GM18511 (cell line): Measurements from ENCODE around the gene SRPK2.
"Not testable (repeated sequence)": the region's sequence is repeated elsewhere in the genome, so short reads cannot be mapped to it uniquely, and the experiment has no call there.

Experiments used
- ATAC-seq: cut with Tn5 transposase; IDR thresholded peaks from one replicate; pipeline ENCODE4 v1.9.1; 2021; ENCODE audit warnings: mild to moderate bottlenecking, moderate library complexity; ENCODE audit not compliant: unreplicated experiment

Gene SRPK2

DNA sequence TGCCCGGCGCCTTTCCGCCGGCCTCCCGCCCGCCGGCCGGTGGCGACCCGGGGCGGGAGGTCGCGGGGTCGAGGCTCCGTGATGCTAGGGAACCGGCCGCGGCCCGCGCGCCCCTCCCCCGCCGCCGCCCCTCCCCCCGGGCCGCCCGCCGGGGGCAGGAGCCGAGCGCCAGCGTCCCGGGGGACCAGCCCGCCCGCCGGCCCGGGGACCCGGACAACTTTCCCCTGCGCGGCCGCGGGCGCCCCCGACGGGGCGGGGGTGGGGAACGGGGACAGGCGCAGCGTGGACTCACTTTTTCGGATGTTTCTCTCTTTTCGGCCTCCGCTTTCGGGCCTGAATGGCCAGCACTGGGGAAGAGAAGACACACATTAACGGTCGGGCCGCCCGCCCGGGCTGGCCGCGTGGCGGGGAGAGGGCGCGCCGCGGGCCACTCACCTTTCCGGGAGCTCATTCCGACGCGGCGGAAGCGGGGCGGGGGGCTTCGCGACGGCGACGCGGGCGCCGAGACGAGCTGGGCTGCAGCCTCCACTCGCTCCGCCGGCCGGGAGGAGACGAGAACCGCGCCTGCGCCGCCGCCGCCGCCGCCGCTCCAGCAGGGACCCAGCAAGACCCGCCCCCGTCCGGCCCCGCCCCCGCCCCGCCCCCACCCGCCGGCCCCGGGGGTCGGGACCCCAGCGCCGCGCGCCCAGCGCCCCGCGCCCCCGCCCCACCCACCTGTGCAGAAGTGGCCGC lies at the start of gene SRPK2:
Gene SRPK2, minus strand, starts transcription at position 566 of the 732 bp plus-strand sequence.
- ATAC-seq: peak; percentile 77

DNA sequence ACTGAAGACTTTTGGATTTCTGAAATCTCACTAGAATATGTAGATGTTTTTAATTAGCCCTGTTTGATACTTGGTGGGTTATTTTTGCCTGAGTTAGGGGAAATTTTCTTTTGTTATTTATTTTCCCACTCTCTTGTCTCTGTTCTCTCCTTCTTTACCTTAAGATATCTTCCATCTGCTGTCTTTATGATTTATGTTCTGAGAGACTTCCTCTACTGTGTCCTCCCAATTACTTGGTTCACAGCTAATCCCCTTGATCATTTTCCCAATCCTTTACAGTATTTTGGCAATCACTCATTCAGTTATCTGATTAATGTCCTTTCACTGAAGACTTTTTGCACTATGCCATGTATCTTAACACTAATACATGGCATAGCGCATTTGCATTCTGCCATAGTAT lies 49.5 kb upstream of the SRPK2 start:
- ATAC-seq: no peak

DNA sequence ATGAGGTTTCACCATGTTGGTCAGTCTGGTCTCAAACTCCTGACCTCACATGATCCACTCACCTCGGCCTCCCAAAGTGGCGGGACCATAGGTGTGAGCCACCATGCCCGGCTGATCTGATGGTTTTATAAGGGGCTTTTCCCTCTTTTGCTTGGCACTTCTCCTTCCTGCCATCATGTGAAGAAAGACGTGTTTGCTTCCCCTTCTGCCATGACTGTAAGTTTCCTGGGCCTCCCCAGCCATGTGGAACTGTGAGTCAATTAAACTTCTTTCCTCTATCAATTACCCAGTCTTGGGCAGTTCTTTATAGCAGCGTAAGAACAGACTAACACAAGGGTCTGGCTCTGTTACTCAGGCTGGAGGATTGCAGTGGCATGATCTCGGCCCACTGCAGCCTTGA lies 48.6 kb upstream of the SRPK2 start:
- ATAC-seq: not testable (repeated sequence)

DNA sequence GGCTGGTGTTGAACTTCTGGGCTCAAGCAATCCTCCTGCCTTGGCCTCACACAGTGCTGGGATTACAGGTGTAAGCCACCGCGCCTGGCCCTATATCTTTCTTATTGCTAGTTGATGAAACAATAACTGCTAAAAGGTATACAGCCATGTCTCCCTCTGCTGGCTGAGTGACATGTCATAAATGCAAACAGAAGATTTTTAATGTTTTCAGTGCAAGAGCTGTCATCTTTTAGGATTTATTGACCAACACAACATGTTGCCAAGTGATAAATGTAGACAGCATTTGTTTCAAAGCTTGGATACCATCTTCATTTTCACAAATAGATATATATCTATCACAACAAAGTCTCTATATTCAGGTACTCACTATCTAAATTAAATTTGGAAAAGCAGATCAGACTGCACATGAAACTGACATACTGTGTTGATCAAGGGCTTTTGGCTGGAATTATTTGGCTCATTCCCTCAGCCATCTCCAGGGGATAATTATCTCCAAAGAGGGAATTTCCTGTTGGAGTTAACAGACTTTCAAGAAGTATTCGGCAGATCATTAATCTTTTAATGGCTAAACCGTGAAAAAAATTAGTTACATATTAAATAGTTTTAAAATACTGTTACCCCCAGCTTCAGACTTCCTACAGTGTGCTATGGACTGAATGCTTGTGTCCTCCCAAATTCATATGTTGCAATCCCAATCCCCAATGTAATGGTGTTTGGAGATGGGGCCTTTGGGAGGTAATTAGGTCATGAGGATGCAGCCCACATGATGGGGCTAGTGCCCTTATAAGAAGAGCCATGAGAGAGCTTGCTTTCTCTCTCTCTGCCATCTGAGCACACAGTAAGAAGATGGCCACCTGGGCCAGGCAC lies 41.3 kb upstream of the SRPK2 start:
- ATAC-seq: peak; percentile 71

DNA sequence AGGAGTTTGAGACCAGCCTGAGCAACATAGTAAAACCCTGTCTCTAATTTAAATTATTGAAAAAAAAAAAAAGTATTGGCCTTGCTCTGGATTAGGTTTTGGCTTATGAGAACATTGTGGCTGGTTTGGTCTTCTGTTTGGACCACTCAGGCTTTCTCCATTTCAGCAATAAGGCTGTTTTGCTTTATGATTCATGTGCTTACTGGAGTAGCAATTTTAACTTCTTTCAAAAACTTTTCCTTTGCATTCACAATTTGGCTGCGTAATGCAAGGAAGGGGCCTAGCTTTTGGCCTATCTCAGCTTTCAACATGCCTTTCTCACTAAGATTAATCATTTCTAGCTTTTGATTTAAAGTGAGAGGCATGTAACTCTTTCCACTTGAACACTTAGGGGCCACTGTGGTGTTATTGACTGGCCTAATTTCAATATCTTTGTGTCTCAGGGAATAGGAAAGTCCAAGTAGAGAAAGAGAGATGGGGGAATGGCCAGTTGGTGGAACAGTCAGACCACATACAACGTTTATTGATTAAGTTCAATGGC lies 38.0 kb upstream of the SRPK2 start:
- ATAC-seq: no peak

DNA sequence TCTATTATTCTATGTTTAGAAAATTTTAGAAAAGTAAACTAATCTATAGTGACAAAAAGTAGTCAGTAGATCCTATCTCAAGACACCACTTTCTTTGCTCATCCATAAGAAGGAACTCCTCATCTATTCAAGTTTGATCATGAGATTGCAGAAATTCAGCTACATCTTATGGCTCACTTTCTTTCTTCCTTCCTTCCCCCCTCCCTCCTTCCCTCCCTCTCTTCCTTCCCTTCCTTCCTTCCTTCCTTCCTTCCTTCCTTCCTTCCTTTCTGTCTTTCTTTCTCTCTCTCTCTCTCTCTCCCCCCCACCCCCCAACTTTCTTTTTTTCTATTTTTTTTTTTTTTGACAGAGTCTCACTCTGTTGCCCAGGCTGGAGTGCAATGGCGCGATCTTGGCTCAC lies 35.3 kb upstream of the SRPK2 start:
- no peak for ATAC-seq

DNA sequence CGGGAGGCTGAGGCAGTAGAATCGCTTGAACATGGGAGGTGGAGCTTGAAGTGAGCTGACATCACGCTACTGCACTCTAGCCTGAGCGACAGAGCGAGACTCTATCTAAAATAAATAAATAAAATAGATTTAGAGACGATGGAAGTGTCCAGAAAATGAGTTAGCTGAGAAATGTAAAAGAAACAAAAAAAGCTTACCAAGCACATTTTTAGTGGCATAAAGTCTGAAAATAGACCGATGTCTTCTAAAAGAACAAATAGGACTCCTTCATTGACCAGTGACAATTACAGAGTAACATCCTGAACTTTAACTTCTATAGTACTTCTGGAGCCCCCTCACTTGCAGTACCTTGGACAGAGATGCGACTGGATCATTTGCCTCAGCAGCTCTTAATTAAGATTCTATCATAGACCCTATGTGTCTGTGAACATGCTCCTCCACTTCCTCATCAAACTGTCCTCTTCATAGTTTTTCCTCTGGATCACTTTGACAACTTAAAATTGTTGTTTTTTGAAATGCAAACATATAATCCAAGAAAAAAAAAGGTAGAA lies 25.2 kb upstream of the SRPK2 start:
- no peak for ATAC-seq

DNA sequence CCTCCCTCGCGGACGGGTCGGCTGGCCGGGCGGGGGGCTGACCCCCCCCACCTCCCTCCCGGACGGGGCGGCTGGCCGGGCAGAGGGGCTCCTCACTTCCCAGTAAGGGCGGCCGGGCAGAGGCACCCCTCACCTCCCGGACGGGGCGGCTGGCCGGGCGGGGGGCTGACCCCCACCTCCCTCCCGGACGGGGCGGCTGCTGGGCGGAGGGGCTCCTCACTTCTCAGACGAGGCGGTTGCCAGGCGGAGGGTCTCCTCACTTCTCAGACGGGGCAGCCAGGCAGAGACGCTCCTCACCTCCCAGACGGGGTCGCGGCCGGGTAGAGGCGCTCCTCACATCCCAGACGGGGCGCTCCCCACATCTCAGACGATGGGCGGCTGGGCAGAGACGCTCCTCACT lies 22.1 kb upstream of the SRPK2 start:
- not testable (repeated sequence) for ATAC-seq

DNA sequence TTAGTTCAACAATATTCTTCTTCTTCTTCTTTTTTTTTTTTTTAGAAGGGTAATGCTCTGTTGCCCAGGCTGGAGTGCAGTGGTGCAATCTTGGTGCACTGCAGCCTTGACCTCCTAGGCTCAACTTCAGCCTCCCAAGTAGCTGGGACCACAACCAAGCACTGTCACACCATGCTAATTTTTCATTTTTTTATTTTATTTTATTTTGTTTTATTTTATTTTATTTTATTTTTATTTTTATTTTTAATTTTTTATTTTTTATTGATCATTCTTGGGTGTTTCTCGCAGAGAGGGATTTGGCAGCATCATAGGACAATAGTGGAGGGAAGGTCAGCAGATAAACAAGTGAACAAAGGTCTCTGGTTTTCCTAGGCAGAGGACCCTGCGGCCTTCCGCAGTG lies 21.1 kb upstream of the SRPK2 start:
- ATAC-seq: not testable (repeated sequence)

DNA sequence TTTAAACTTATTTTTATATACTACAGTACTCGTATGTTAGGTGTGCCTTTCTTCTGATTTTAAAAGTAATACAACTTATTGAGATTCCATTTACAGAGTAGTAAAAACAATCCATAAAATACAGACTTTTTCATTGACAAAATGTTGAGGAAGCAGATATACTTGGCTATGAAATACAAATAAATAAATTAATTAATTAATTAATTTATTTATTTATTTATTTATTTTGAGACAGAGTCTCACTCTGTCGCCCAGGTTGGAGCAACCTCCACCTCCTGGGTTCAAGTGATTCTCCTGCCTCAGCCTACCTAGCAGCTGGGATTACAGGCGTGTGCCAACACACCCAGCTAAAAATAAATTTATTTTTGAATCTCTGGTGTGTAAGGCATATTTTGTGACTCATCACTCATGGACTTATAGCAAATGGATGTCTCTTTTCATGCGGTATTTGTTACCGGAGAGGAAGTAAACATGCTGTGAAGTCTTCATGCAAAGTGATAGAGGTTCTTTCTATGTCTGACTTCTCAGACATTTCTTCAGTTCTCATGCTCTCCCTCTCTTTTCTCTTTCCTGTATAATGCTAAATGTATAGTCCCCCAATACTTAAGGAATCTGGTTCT lies 20.2 kb upstream of the SRPK2 start:
- ATAC-seq: no peak

DNA sequence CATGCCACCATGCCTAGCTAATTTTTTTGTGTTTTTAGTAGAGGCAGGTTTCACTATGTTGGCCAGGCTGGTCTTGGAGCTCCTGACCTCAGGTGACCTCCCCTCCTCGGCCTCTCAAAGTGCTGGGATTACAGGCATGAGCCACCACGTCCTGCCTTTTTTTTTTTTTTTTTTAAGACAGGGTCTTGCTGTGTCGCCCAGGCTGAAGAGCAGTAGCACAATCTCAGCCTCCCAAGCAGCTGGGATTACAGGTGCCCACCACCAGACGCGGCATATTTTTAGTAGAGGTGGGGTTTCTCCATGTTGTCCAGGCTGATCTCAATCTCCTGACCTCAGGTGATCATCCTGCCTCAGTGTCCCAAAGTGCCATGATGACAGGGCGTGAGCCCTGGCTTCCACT lies 14.4 kb upstream of the SRPK2 start:
- ATAC-seq: no peak

DNA sequence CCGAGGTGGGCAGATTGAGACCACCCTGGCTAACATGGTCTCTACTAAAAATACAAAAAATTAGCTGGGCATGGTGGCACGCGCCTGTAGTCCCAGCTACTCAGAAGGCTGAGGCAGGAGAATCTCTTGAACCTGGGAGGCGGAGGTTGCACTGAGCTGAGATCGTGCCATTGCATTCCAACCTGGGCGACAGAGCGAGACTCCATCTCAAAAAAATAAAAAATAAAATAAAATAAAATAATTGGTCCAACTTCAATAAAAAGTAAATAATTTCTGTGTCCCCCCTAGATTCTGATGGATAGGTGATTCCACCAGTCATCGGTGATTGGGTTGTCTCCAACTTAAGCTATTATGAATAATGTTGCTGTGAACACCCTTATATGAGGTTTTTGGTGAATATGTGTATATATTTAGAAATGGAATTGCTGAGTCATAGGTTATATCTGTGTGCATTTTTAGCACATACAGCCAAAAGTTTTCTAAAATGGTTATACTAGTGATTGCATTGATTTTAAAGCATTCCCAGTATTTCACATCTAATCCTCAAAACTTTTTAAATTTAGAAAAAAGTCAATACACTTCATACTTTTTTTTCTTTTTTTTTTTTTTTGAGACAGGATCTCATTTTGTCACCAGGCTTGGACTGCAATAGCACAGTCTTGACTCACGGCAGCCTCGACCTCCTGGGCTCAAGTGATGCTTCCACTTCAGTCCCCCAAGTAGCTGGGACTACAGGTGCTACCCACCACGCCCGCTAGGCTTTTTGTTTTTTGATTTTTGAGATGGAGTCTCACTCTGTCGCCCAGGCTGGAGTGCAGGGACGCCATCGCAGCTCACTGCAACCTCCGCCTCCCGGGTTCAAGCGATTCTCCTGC lies 13.7 kb upstream of the SRPK2 start:
- no peak for ATAC-seq

DNA sequence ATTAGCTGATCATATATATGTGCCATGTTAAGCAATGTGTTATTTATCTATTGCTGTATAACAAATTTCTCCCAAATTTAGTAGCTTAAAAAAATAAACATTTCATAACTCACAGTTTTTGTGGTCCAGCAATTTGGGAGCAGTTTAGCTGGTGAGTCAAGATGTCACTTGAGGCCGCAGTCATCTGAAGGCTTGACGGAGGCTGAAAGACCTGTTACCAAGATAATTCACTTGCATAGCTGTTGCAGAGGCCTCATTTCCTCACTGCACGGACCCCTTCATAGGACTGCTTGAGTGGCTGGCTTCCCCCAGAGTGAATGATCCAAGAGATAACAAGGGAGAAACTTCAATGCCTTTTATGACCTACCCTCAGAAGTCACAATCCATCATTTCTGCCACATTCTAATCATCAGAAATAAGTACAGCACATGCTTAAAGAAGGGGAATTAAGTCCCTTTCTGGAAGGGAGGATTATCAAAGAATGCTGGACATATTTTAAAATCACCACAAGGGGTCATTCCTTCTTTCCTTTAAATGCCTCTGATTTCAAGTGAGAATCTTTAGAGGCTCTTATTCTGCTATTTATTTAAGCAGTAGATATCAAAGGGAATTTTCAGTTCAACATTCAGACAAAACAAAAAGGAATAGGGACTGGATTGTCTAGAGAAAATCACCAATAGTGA lies 10.5 kb upstream of the SRPK2 start:
- ATAC-seq: no peak

DNA sequence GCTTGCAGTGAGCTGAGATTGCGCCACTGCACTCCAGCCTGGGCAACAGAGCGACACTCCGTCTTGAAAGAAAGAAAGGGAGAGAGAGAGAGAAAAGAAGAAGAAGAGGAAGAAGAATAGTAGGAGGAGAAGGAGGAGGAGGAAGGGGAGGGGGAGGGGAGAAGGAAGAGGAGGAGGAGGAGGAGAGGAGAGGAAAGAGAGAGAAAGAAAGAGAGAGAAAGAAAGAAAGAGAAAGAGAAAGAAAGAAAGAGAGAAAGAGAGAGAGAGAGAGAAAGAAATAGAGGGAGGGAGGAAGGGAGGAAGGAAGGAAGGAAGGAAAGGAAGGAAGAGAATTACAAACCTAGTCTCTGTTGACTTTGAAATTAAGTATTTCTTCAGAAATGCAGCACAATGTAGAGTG lies 7.8 kb upstream of the SRPK2 start:
- ATAC-seq: no peak

DNA sequence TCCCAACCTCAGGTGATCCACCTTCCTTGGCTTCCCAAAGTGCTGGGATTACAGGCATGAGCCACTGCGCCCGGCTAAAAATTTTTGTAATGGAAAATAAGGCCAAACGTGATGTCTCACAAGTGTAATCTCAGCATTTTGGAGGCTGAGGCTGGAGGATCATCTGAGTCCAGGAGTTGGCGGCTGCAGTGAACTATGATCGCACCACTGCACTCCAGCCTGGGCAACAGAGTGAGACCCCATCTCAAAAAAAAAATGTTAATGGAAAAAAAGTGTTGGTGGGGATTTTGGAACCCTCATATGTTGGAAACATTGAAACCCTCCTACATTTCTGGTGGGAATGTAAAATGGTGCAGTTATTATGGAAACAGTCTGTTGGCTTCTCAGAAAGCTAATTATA lies 2.7 kb upstream of the SRPK2 start:
- ATAC-seq: no peak

DNA sequence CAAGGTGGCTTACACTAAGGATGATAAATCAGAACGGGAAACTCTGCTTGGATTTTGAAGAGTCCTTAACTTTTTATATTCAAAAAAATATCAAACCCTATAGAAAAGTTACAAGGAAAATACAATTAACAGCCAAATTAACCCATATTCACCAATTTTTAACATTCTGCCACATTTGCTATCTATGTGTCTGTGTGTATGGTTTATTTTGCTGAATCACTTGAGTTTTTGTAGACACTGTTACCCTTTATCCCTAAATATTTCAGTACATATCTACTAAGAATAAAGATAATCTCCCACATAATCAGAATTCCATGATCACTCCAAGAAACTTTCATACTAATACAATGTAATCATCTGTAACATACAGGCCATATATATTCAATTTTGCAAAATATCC lies 1.2 kb upstream of the SRPK2 start:
- ATAC-seq: no peak

DNA sequence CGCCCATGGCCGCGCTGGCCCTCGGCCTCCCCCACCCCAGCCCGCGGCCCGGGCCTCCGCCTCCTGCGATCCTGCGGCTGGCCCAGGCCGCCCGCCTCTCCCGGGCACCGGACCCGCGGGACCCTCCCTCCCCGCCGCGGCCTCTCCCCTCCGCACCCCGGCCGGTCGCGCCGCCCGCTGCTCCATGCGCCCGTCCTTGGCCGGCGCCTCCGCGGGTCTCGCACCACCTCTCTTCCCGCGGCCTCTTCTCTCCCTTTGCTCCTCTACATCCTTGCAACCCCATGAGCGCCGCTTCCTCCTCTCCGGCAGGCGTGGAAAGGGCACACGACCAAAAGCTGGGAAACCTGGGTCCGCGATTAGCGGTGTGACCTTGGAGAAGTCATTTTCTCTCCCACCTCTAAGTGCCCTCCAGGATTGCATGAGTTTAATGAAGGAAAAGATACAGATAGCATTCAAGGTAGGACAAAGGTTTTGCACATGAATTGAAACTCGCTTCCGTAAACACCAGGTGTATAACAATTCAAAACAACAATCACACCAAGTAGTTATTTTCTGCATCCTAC lies 448 bp upstream of the SRPK2 start:
- ATAC-seq: peak; percentile 34

DNA sequence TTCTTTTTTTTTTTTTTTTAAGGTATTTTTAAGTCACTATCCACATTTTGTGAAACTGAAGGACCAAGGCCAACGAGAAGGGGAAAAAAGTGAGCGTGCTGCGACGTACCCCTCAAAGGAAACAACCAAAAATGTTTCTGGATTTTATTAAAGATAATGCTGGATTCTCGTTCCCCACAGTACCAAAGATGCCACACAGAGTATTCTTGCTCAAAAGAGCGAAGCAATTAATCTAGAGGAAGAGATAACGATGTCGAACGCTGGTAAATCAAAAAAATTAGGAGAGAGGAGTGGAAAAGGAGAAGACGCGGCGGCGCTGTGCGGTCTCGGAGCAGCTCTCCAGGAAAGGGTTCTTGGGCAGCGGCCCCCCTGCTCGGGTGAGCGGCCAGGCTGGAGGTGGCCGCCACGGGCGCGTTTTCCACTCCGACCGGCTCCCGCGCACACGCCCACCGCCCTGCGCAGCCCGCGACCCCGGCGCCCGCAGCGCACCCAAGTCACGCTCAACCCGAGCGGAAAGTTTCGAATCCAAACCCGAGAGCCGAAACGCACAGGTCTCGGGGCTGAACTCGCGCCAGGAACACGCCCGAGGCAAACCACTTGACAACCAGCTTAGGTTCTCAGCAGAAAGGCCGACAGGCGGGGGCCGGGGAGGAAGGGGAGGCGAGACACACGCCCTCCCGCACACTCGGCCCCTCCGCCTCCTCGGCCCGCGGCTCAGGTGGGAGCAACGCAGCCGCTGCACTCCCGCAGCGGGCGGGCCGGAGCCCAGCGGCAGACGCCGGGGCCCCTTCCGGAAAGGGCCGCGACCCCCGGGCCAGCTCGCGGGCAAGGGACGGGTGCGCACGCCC lies 989 bp downstream of the SRPK2 start:
- peak; percentile 52 for ATAC-seq
